HG02852 (cell line): ENCODE results near the gene MYH7.

Source experiments
- ATAC-seq: cut with Tn5 transposase; IDR thresholded peaks from one replicate; pipeline ENCODE4 v1.9.1; 2021; ENCODE audit warnings: mild to moderate bottlenecking, moderate library complexity; ENCODE audit not compliant: unreplicated experiment

MYH7 gene

DNA sequence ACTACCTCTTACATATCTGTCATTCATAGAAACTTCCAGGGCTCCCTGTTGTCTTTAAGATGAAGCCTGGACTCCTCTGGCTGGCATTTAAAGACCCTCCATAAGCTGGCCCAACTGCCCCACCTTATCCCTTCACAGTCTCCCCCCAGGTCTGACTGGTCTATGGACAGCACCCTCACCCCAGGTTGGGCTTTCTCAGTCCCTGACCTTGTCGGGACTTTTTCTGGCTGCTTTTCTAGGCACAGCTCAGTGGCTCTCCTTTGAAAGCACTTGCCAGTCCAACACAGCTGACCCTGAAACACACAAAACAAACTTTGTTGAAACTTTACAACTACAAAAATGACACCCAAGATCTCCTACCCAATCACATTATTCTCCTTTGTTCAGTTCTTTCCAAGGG is 13.9 kb upstream of the MYH7 start:
- no peak for ATAC-seq

GRCh38 chr14:23447361-23448350 is 12.2 kb upstream of the MYH7 start:
- no peak for ATAC-seq

DNA sequence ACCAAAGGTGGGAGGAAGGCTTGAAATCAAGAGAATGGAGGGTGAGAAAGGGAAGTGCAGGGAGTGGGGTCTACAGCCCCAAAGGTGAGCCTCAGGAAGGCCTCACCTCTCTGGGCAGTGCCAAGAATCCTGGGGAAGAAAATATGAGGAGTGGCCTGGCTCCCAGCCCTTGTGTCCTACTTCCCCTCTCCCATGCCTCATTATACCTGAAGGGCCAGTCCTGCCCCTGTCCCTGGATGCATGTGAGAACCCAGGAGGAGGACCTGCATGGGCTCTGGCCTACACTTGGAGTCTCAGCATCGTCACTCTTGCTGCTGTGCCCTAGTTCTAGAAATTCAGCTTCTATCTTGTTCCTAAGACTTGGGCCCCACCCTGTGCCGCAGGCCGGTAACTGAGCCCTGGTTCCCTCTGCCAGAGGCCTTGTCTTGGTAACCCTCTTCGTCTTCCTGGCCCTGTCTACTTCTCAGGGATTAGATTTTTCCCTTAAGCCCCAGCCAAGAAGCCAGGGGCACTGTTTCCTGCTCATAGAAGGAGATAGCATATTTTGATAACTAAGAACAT is 10.9 kb upstream of the MYH7 start:
- ATAC-seq, result no peak

DNA sequence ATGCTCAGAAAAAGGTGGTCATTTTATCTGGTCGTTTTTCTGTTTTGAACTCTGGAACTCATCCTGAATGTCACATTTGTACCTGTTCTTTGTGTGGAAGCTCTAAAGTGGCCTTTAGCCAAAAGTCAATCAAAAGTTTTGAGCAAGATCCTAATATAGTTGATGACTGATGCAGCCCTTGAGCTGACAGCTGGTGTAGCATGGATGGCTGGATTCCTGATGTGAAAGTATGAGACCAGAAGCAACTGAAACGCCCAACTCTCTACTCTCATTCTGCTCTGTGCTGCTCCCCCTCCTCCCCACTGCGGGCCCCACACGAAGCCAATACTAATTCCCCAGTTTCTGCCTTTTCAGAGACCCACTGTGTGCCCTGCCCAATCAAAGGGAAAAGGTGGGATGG is 10.3 kb upstream of the MYH7 start:
- peak; percentile 72 for ATAC-seq

GRCh38 chr14:23444314-23444713 is 8.9 kb upstream of the MYH7 start:
- ATAC-seq, result no peak

GRCh38 chr14:23443881-23444280 is 8.4 kb upstream of the MYH7 start:
- no peak for ATAC-seq

DNA sequence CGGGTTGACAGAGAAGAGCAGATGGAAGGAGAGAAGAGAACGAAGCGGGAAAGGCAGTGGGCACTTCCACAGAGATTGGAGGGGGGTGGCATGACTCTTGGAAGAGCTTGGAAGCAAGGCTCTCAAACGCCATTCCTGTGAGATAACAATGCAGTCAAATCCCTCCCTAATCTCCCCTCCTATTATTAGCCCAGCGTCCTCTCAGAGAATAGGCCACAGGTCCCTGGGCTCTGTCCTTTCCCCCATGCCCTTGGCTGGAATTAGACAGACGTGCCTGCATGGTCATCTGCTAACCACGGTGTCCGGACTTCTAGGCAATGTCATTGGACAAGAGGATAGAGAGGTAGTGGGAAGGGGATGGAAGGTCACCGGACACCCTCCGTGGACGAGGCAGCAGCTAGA is 8.0 kb upstream of the MYH7 start:
- no peak for ATAC-seq

DNA sequence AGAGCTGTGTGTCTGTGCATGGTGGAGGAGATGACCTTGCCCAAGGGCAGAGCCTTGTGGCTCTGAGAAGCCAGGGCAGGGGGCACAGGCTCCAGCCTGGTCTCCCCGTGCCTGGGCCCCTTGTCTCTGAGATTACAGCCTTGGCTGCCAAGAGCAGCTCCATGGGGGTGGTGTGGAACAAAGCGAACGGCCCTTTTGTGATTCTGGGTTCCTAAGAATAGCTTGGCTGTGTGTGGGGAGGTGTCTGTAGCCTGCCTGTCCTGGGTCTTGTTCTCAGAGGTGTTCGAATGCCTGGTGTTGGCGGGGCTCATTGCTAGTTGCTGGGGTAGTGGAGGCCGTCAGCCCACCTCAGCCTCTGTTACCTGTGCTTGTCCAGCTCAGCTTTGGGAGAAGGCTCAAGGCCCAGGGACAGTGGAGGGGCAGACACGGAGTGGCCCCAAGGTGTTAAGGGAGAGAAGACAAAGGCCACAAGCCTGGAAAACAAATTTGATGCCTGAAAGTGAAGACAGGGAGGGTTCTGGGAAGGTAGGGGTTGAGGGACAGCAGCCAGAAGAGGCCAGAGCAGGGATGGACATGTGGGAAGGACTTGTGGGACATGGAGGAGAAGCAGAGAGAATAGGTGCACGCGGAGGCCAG is 7.4 kb upstream of the MYH7 start:
- no peak for ATAC-seq

DNA sequence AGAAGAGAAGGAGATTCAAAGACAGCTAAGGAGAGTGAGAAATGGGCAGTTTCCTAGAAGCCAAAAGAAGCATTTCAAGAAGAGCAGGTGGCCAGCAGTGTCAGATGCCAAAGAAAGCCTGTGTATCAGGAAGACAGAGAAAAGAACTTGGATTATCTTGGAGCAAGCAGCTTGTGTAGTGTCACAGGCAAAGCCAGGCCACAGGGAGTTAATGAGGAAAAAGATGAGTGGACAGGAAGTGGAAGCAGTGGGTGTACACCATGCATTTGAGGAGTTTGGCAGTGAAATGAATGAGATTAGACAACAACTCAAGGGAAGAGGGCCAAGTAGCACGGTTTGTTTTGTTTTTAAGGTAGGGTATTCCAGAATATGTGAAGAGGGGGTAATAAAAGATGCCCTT is 5.6 kb upstream of the MYH7 start:
- ATAC-seq, result no peak

- no peak for ATAC-seq
Observed at GRCh38 chr14:23439107-23439835, 3.8 kb upstream of the MYH7 start.

DNA sequence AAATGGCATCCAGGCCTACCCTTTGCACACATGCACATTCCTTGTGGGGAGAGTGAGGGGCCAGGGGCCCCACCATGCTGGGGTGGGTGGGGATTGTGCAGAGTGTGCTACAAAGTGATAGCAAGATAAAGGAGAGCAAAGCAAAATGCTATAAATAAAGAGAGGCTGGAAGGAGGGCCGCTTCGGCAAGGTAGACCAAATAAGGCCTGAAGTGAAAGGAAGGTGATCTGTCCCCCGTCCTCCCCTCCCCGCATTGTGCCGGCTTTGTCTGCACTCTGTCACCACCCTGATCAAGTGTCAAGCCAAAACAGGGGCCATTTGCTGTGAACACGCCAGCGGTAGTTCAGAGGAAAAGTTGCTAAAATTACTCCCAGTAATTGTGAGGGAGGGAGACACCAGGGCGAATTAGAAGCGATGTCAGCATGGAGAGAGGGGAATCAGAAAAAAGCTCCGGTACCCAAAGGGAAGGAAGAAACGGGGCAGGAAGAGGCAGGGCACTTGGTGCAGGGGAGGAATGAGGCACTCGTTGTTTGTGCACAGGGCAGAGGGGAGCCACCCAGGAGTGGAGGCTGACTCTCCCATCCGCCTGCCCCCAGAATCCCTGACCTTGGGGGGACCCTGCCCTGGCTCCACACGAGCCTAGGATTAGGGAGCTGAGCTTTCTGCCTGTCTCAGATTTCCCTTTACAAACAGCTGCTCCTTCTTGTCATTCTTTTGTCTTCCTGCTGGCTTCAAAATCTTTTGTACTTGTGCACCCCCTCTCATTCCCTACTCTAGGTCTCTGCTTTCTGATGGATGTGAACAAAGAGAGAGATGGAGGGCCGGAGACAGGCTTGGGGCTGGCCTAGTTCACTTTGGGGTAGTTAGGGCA is 2.9 kb upstream of the MYH7 start:
- ATAC-seq, result no peak

GRCh38 chr14:23437133-23438100 is 2.0 kb upstream of the MYH7 start:
- ATAC-seq, result no peak

GRCh38 chr14:23436327-23437132 is 1.1 kb upstream of the MYH7 start:
- ATAC-seq, result no peak

GRCh38 chr14:23434488-23435222 is 805 bp downstream of the MYH7 start:
- no peak for ATAC-seq

GRCh38 chr14:23433457-23433856 is 2.0 kb downstream of the MYH7 start:
- no peak for ATAC-seq

DNA sequence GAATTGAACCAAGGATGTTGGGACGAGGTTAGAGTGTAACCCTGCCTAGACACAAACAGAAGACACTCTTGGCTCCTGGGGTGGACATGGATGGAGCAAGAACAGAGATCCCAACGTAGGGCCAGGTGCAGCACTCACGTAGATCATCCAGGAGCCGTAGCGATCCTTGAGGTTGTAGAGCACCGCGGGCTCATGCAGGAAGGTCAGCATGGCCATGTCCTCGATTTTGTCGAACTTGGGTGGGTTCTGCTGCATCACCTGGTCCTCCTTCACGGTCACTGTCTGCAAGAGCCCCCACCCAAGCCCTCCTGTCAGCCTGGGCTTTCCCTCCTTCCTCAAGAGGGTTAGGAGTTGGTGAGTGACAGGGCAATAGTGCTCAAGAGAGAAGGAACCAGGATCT is 2.5 kb downstream of the MYH7 start:
- ATAC-seq, result no peak

DNA sequence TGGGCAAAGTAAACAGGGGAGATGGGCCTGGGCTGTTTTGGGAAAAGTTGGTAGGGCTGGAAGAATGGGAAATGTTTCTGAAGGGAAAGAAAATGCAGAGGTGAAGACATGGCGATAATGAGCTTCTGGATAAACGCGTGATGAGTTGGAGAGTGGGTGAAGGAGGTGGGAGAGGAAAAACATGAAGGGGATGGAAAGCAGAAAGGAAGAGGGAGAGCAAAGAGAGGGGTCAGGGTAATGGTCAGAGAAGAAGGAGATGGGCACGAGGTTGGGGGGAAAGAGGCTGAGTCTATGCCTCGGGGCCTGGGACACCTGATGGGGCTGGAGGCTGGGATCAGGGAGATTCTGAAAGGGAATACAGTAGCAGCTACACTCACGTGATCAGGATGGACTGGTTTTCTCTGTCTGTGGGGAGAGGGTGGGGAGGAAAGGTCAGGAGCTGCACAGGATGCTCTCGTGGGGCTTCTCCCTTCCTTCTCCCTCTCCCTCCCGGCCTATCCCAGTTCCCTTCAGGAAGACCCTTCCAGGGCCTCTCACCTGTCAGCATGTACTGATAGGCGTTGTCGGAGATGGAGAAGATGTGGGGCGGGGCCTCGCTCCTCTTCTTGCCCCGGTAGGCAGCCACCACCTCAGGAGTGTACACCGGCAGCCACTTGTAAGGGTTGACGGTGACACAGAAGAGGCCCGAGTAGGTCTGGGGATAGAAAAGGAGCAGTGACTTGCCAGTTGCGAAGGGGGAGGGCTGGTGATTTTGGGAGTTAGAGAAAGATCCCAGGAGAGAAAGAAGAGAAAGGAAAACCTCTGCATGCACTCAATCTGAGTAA is 3.1 kb downstream of the MYH7 start:
- no peak for ATAC-seq
